ENCODE data around the gene RBBP4.
A peak's percentile ranks its signal among the peaks of the same experiment; 100 is the strongest.

The RBBP4 gene

GRCh38 chr1:32683397-32683796 is 32.4 kb downstream of the RBBP4 start:
- DNase-seq (ENCODE audit: low spot score) = no peak
- Histone ChIP-seq H3K4me3 (no peak overlapping the region), H3K27ac (peak overlapping the region in 1 of 2 donors; percentile 58)
- no peak for TF ChIP-seq CTCF (IDR thresholded peaks at IDR 0.05)

GRCh38 chr1:32684167-32684811 is 33.3 kb downstream of the RBBP4 start:
- Histone ChIP-seq H3K4me3 (no peak overlapping the region), H3K27ac (peak overlapping the region in 1 of 2 donors; percentile 58)
- TF ChIP-seq CTCF (IDR thresholded peaks at IDR 0.05) = no peak
- DNase-seq (ENCODE audit: low spot score) = no peak

GRCh38 chr1:32685498-32685897 is 34.5 kb downstream of the RBBP4 start:
- no peak overlapping the region for H3K4me3 ChIP-seq
- no peak for TF ChIP-seq CTCF (IDR thresholded peaks at IDR 0.05)
- H3K27ac ChIP-seq = peak overlapping the region in 1 of 2 donors; percentile 43
- peak; percentile 40 for DNase-seq (ENCODE audit: low spot score)

GRCh38 chr1:32686387-32686786 is 35.4 kb downstream of the RBBP4 start:
- no peak overlapping the region for H3K4me3 ChIP-seq
- no peak for TF ChIP-seq CTCF (IDR thresholded peaks at IDR 0.05)

GRCh38 chr1:32693455-32694174 is 42.6 kb downstream of the RBBP4 start:
- Histone ChIP-seq H3K4me3 (peak overlapping the region; percentile 38), H3K27ac (peak overlapping the region; percentile 77 to 83)
- DNase-seq (ENCODE audit: low spot score) = no peak
- TF ChIP-seq CTCF (IDR thresholded peaks at IDR 0.05) = no peak

More at GRCh38 chr1:32686387-32686786, 35.4 kb downstream of the RBBP4 start:
- DNase-seq (ENCODE audit: low spot score) = no peak
- no peak overlapping the region for H3K27ac ChIP-seq

- Histone ChIP-seq H3K4me3 (no peak overlapping the region), H3K27ac (peak overlapping the region; percentile 26 to 64)
- peak; percentile 82 for DNase-seq (ENCODE audit: low spot score)
- TF ChIP-seq CTCF (IDR thresholded peaks at IDR 0.05) = no peak
These were observed 44.3 kb downstream of the RBBP4 start for GRCh38 chr1:32695098-32695904.

Data from coronary artery (tissue), 2 donors.